HEK293 (cell line): ENCODE data around the gene ZBTB4.

Source experiments
- BCL11A ChIP-seq: fragments of 450-650 bp; formaldehyde crosslinking; IDR thresholded peaks from 2 replicates; pipeline ENCODE4 v1.5.1; 2016; ENCODE audit warnings: low read depth, missing biosample characterization, missing genetic modification characterization
- FEZF1 ChIP-seq: fragments of 450-650 bp; formaldehyde crosslinking; IDR thresholded peaks from 2 replicates; pipeline ENCODE4 v1.5.1; 2016; ENCODE audit warnings: missing biosample characterization, missing genetic modification characterization
- GFI1B ChIP-seq: fragments of 450-650 bp; formaldehyde crosslinking; IDR thresholded peaks from 2 replicates; pipeline ENCODE4 v1.5.1; 2016; ENCODE audit warnings: missing biosample characterization, missing genetic modification characterization
- KLF8 ChIP-seq: fragments of 450-650 bp; formaldehyde crosslinking; IDR thresholded peaks from 2 replicates; pipeline ENCODE4 v1.5.1; 2016; ENCODE audit warnings: missing biosample characterization, missing genetic modification characterization
- TCF7L2 ChIP-seq: IDR thresholded peaks from 2 replicates; pipeline ENCODE4 v1.6.1; 2011; ENCODE audit warnings: low read depth, mild to moderate bottlenecking, inconsistent platforms, low read length, moderate library complexity, borderline replicate concordance
- ZBTB1 ChIP-seq: fragments of 450-650 bp; formaldehyde crosslinking; IDR thresholded peaks from 2 replicates; pipeline ENCODE4 v1.5.1; 2016; ENCODE audit warnings: missing biosample characterization, missing genetic modification characterization
- ZEB2 ChIP-seq: fragments of 450-650 bp; formaldehyde crosslinking; IDR thresholded peaks from 2 replicates; pipeline ENCODE4 v1.5.1; 2016; ENCODE audit warnings: missing biosample characterization, missing genetic modification characterization
- ZNF10 ChIP-seq: fragments of 450-650 bp; formaldehyde crosslinking; IDR thresholded peaks from 2 replicates; pipeline ENCODE4 v1.5.1; 2017; ENCODE audit warnings: missing biosample characterization, missing genetic modification characterization
- ZNF112 ChIP-seq: fragments of 450-650 bp; formaldehyde crosslinking; IDR thresholded peaks from 2 replicates; pipeline ENCODE4 v1.5.0; 2017; ENCODE audit warnings: missing biosample characterization, missing genetic modification characterization
- ZNF121 ChIP-seq: fragments of 450-650 bp; formaldehyde crosslinking; IDR thresholded peaks from 2 replicates; pipeline ENCODE4 v1.5.1; 2016; ENCODE audit warnings: missing biosample characterization, missing genetic modification characterization
- ZNF274 ChIP-seq, 2 experiments: fragments of 200-500 bp in 1 of 2; fragments of 450-650 bp in 1 of 2; sonication (Bioruptor generic) in 1 of 2; formaldehyde crosslinking in 1 of 2; IDR thresholded peaks; 2 replicates each; pipeline versions ENCODE4 v1.5.1 to v1.6.1; 2014 to 2016; ENCODE audit warnings: borderline replicate concordance in 1 of 2, inconsistent platforms in 1 of 2, low read length in 1 of 2, missing biosample characterization in 1 of 2, missing genetic modification characterization in 1 of 2
- ZNF658 ChIP-seq: fragments of 450-650 bp; formaldehyde crosslinking; IDR thresholded peaks from 2 replicates; pipeline ENCODE4; 2016; ENCODE audit warnings: missing biosample characterization, missing genetic modification characterization
- TF ChIP-seq, protein P1 (sequence below): fragments of 450-650 bp; formaldehyde crosslinking; conservative IDR thresholded peaks from 2 replicates; pipeline ENCODE4 v1.5.1; 2016; ENCODE audit warnings: low read depth, missing biosample characterization, missing genetic modification characterization
- TF ChIP-seq, protein P2 (sequence below): fragments of 450-650 bp; formaldehyde crosslinking; IDR thresholded peaks from 2 replicates; pipeline ENCODE4 v1.5.1; 2016; ENCODE audit warnings: missing biosample characterization, missing genetic modification characterization

DNA sequence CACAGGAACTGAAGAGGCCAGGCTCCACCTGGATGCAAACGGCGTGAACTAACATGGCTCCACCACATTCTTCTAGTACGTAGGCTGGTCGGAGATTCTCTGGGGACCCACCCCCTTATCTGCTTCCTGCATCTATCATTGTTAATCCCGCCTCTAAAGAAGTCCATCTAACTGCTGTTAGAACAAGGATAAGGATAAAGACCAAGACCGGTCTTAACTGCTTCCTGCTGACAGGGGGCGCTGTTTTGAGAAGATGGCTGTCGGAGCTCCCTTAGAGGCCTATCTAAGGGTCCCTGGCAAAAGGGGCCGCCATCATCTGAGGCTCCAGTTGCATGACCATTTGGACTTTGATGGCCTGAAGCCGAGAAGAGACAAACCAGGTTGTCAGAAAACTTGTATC lies 43.6 kb upstream of the ZBTB4 start:
- TF ChIP-seq GFI1B (tag by site-specific recombination), result no peak
- TF ChIP-seq, protein P1, sequence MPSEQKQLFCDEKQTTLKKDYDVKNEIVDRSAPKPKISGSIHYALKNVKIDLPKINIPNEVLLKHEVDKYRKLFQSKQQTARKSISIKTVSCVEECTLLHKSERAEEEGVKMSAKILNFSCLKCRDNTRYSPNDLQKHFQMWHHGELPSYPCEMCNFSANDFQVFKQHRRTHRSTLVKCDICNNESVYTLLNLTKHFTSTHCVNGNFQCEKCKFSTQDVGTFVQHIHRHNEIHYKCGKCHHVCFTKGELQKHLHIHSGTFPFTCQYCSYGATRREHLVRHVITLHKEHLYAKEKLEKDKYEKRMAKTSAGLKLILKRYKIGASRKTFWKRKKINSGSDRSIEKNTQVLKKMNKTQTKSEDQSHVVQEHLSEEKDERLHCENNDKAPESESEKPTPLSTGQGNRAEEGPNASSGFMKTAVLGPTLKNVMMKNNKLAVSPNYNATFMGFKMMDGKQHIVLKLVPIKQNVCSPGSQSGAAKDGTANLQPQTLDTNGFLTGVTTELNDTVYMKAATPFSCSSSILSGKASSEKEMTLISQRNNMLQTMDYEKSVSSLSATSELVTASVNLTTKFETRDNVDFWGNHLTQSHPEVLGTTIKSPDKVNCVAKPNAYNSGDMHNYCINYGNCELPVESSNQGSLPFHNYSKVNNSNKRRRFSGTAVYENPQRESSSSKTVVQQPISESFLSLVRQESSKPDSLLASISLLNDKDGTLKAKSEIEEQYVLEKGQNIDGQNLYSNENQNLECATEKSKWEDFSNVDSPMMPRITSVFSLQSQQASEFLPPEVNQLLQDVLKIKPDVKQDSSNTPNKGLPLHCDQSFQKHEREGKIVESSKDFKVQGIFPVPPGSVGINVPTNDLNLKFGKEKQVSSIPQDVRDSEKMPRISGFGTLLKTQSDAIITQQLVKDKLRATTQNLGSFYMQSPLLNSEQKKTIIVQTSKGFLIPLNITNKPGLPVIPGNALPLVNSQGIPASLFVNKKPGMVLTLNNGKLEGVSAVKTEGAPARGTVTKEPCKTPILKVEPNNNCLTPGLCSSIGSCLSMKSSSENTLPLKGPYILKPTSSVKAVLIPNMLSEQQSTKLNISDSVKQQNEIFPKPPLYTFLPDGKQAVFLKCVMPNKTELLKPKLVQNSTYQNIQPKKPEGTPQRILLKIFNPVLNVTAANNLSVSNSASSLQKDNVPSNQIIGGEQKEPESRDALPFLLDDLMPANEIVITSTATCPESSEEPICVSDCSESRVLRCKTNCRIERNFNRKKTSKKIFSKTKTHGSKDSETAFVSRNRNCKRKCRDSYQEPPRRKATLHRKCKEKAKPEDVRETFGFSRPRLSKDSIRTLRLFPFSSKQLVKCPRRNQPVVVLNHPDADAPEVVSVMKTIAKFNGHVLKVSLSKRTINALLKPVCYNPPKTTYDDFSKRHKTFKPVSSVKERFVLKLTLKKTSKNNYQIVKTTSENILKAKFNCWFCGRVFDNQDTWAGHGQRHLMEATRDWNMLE (tag by site-specific recombination), result no peak
- no peak for TF ChIP-seq ZNF121 (tag by site-specific recombination)
- TF ChIP-seq, protein P2, sequence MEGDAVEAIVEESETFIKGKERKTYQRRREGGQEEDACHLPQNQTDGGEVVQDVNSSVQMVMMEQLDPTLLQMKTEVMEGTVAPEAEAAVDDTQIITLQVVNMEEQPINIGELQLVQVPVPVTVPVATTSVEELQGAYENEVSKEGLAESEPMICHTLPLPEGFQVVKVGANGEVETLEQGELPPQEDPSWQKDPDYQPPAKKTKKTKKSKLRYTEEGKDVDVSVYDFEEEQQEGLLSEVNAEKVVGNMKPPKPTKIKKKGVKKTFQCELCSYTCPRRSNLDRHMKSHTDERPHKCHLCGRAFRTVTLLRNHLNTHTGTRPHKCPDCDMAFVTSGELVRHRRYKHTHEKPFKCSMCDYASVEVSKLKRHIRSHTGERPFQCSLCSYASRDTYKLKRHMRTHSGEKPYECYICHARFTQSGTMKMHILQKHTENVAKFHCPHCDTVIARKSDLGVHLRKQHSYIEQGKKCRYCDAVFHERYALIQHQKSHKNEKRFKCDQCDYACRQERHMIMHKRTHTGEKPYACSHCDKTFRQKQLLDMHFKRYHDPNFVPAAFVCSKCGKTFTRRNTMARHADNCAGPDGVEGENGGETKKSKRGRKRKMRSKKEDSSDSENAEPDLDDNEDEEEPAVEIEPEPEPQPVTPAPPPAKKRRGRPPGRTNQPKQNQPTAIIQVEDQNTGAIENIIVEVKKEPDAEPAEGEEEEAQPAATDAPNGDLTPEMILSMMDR (tag by site-specific recombination), result no peak
- TF ChIP-seq ZEB2 (tag by site-specific recombination), result no peak
- no peak for TF ChIP-seq TCF7L2
- TF ChIP-seq ZBTB1 (tag by site-specific recombination), result no peak
- TF ChIP-seq ZNF274 (IDR thresholded peaks at IDR 0.05; ENCODE audit: low read length), result no peak
- no peak for TF ChIP-seq ZNF274 (tag by site-specific recombination; IDR thresholded peaks at IDR 0.05; ENCODE audit: borderline replicate concordance)
- no peak for TF ChIP-seq ZNF112 (tag by site-specific recombination)
- TF ChIP-seq KLF8 (tag by site-specific recombination), result no peak
- no peak for TF ChIP-seq ZNF10 (tag by site-specific recombination)
- no peak for TF ChIP-seq BCL11A (tag by site-specific recombination)
- TF ChIP-seq ZNF658, result no peak
- no peak for TF ChIP-seq FEZF1
